ENCODE data around the gene ACCS.

ACCS gene

GRCh38 chr11:44085330-44085729, 19.3 kb downstream of the ACCS start:
- no peak overlapping the region for H3K4me3 ChIP-seq (ENCODE audit: low read depth, low read length)
- no peak for DNase-seq (ENCODE audit: low read depth)
- no peak for TF ChIP-seq CTCF (conservative IDR thresholded peaks at IDR 0.05; ENCODE audit: low read depth, low read length)

DNA sequence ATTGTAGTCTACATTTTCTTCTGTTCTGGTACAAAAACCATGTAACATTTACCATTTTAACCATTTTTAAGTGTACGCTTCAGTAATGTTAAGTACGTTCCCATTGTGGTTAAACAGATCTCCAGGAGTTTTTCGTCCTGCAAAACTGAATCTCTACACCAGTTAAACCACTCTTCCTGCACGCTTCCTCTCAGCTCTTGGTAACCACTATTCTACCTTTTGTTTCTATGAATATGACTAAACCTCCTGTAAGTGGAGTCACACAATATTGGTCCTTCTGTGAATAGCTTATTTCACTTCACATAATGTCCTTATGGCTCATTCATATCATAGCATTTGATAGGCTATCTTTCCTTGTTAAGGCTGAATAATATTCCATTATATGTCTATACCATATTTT, 22.3 kb downstream of the ACCS start:
- DNase-seq (ENCODE audit: low read depth), result no peak
- TF ChIP-seq CTCF (conservative IDR thresholded peaks at IDR 0.05; ENCODE audit: low read depth, low read length), result no peak
- H3K4me3 ChIP-seq (ENCODE audit: low read depth, low read length), result no peak overlapping the region

DNA sequence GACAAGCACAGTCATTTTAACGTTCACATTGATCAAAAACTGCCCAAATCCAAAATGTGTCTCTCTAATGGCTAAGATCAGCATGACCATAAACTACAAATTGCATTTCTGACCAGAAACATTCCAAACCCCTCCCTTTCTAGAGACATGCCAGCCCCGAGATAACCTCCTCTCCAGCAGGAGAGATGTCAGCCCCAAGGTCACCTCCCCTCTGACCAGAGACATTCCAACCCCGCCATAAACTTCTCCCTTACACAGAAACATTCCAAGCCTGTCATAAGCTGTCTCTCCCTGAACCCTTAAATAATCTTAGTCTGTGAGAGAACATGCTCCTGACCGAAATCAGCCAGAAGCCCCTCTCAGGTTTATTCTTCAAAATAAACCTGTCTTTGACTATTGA, 22.8 kb downstream of the ACCS start:
- no peak overlapping the region for H3K4me3 ChIP-seq (ENCODE audit: low read depth, low read length)
- DNase-seq (ENCODE audit: low read depth), result no peak
- TF ChIP-seq CTCF (conservative IDR thresholded peaks at IDR 0.05; ENCODE audit: low read depth, low read length), result no peak

- TF ChIP-seq CTCF (conservative IDR thresholded peaks at IDR 0.05; ENCODE audit: low read depth, low read length), result no peak
- H3K4me3 ChIP-seq (ENCODE audit: low read depth, low read length), result no peak overlapping the region
- DNase-seq (ENCODE audit: low read depth), result no peak
Measured at GRCh38 chr11:44090539-44090938, 24.5 kb downstream of the ACCS start.

GRCh38 chr11:44094260-44094868, 28.3 kb downstream of the ACCS start:
- peak; percentile 83 for TF ChIP-seq CTCF (conservative IDR thresholded peaks at IDR 0.05; ENCODE audit: low read depth, low read length)
- H3K4me3 ChIP-seq (ENCODE audit: low read depth, low read length), result no peak overlapping the region
- DNase-seq (ENCODE audit: low read depth), result peak; percentile 89

- H3K4me3 ChIP-seq (ENCODE audit: low read depth, low read length), result peak within 1 kb of the TSS; percentile 79
- TF ChIP-seq CTCF (conservative IDR thresholded peaks at IDR 0.05; ENCODE audit: low read depth, low read length), result peak; percentile 85
- DNase-seq (ENCODE audit: low read depth), result peak; percentile 90
Measured at GRCh38 chr11:44095506-44096359, 29.7 kb downstream of the ACCS start, which contains the start of gene EXT2. TSS of gene EXT2 (plus strand) at chr11:44095678. CDS start at chr11:44107713, 12,035 bp downstream.

Measured in choroid plexus epithelial cell (primary cell).